NOMO-1 (cell line): ENCODE results near the gene CHCHD6.

Experiments used
- DNase-seq, 2 experiments: peaks; one replicate each; lab custom pipeline; 2025; ENCODE audit not compliant: unreplicated experiment in 2 of 2; lab: John Stamatoyannopoulos, UW

The CHCHD6 gene

DNA sequence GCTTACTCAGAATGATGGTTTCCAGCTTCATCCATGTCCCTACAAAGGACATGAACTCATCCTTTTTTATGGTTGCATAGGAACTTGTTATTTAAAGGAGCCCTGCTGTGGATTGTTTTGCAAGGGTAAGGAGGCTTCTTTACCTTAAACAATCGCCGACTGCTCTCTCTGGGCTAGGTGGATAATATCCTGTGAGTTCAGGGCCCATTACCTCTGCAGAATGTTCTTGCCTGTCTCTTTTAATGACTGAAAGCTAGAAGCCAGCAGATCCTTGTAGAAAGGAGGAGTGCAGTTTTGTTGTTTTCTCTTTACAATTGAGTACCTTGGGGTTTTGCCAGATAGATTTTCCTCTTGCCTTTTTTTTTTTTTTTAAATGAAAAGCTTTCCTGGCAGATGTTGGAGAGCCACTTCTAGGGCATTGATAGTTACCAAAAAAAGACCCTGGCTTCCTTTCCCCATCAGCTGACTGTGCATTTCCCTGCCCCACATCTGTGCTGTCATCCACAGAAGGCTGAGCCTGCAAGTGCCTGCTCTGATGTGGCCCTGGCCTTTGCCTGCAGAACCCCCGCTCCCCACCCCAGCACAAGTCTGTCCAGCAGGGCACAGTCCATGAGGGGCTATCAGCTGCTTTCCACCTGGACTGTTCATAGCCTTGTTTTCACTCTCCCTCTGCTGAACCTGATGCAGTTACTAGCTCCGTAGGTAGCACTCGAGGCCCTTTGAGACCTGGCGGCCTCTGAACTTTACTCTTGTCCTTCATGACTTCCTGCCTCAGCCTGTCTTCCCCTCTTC lies 113.1 kb downstream of the CHCHD6 start:
- no peak for DNase-seq

DNA sequence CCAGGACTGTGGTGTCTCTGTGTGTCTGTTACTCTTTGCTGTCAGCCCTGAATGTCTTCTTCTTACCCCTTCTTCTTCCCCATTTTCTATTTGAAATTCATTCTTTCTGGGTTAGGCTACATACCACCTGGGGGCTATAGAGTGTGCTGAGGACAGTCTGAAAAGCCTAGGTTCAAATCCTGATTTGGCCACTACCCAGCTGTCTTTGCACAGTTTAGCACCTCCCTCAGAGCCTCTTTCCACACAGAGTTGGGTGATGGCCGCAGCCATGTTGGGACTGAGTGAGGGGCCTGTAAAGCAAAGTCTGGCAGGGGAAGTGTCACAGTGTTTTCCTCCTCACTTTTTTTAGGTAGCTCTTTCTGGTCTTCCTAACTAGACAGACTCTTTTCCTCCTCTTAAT lies 113.7 kb downstream of the CHCHD6 start:
- DNase-seq, result no peak

DNA sequence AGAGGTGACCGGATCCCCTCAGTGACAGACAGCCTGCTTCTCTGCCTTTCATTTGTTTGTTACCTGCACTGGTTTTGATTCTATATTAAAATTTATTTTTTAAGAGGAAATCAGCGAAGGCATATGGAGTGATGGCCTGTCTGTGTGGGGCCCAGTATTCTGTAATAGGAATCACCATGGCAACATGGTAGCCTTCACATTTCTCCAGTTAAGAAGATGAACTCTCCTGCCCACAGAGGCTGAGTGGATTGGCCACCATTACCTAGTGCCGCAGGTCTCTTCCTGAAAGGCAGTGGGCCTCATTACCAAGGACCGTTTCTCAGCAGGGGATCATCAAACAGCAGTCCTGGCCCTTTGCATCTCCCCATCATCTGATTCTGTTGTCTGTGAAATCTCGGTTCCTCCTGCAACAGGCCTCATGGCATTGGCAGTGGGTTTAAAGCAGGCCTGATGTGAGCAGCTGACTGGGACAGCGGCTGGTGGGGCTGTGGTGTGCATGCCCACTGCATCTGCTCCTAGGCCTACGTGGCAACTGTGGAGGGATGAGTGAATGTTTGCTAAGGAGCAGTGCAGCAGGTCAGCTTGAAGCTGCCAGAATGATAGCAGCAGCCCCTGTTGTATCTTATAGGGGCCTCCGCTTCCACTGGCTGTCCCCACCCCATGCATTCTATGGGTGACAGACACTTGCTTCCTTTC lies 114.5 kb downstream of the CHCHD6 start:
- no peak for DNase-seq

DNA sequence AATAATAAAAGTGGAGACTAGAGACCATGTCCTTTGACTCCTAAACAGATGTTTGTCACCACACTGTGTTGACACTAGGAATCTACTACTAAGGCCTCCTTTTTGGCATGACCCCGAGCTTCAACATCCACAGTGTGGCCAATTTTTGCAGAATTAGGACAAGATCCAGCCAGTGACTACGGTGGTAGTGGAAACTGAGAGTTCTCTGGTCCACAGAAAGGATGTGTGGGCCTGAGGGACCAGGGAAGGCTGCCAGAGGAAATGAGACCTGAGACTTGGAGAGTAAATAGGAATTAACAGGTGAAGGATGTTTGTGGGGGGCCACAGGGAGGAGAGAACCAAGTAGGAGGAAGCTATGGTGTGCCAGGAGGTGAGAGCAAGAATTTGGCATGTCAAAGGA lies 122.7 kb downstream of the CHCHD6 start:
- no peak for DNase-seq

DNA sequence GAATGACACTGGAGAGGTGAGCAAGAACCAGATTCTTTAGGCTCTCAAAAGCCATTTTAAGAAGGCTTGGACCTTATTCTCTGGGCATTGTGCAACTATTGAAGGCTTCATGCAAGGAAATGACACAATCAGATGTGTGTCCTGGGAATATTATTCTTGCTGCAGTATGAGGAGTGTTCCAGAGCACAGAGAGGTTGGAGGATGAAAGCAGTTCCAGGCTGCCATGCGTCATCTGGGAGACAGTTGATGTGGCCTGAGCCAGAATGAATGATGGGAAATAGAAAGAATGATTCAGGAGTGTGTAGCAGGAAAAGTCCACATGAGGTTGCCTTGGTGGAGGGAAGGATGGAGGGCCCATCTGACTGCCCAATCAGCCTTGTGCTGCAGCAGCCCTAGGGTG lies 123.1 kb downstream of the CHCHD6 start:
- DNase-seq, result no peak

DNA sequence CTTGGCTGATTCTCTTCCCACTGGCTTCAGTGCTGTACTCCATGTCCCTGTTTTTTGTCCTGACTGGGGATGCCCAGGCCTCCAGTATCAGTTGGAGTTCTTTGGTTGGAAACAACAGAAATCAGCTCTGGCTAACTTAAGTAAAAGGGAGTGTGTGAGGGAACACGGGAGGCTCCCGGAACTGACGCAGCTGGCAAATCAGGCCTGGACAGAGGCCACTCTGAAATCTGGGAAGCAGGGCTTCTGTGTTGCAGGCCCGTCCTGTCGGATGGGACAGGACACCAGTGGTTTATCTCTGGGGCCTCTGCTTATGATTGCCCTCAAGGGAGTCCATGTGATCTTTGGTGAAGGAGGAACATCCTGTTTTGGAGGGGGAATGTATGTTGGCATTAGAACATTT lies 124.3 kb downstream of the CHCHD6 start:
- DNase-seq, result no peak

DNA sequence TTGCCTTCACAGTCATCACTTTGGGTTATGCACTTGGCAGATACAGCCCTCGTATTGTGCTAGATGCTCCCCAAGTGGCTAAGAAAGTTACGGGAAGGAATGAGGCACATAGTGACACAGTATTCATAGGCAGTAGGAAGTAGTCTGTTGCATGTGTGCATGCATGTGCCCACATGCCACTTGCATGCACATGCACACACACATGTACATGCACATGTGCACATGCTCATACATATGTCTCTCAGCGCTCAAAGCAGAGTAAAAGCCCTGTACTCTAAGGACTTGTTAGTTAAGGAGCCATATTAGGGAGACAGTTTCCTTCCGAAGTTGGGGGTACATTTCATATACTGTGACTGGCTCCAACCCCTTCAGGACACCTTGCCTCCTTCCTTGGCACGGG lies 128.9 kb downstream of the CHCHD6 start:
- no peak for DNase-seq

DNA sequence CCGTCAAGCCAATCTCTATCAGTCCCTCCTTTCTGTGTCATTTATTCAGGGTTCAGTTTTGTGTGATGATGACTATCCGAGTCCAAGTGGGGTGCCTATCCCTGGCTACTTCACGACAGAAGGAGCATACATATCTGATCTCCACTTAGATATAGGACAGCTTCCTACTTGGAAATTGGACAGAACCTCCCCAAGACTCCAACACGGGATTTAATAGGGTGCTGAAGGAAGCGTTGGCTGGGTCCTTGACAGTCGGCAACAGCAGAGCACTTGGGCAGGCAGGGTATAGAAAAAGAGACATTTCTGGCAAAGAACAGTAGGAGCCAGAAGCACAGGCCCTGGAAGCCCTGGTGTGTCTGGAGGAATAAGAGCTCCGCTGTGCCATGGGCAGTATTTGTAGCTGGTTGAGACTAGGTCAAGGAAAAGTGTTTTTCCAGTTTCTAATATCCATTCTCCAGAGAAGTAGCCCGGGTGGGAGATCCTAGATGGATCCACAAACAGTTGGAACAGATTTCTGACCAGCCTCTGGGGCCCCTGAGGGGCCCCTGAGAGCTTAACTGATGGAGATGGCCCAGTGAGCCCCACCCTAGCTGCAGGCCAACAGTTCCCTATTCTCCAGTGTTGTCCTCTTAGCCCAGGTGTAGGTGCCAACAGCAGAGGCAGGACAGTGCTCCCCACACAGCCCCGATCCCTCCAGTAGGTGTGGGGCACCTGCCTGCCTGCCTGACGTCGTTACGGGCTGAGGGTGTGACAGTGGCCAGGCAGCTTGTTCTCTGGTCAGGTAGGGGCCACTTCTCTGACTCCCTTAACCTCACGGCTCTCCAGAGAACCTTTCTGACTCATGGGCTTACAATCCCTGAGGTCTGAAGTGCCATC lies 130.8 kb downstream of the CHCHD6 start:
- DNase-seq, result no peak

DNA sequence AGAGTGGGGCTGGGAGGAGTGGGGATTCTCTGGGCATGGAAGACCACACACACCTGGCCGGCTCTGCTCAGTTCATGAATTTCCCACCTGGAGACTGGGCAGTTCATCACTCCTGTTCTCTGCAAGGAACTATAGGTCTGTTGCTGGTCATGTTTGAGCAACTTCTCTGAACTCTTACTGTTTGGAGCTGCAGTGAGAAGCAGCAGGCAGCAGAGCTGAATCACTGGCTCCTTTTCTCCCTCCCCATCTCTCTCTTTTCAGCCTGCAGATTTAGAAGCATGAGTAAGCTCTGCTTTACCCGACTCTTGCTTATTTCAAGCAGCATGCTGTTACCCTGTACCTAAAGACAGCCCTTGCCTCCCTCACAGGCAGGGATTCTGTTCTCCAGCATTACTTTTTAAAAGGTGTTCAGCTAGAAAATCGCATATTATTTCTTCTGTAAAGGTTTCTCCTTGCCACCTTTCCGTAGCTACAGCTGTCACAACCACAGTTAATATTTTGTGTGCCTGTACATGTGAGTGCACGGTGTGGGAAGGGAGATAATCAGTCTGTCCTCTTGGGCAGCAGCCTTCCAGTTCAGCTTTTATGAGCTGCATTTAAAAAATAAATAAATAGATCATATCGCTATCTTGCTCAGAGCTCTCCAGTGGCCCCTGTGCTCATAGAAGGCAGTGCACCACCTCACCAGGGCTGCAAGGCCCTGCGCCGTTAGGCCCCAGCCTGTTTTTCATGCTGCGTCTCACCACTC lies 131.6 kb downstream of the CHCHD6 start:
- DNase-seq, result no peak

DNA sequence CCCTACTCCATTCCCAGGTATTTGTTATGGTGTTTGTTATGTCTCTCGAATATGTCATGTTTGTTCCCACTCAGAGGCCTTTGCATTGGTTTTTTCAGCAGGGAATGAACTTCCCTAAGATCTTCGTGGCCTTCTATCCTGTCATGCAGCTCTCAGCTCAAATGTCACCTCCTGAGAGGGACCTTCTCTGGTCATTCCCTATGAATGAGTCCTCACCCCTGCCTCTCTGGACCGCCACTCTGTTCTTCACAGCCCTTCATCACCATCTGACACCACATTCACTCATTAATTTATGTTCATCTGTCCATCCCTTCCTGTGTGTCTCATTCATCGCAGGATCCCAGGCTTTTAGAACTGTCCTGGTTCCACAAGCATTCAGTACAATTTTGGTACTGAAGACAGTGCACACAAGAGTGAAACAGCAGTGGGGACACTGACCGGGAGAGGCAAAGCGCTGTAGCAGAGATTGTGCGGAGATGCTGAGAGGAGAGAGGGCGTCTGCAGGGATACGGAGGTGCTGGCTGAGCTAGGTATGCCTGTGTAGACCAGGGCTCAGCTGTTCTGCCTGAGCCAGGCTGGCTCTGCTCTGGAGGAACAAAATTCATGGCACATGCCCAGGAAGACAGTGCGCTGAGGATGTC lies 132.3 kb downstream of the CHCHD6 start:
- DNase-seq, result no peak

DNA sequence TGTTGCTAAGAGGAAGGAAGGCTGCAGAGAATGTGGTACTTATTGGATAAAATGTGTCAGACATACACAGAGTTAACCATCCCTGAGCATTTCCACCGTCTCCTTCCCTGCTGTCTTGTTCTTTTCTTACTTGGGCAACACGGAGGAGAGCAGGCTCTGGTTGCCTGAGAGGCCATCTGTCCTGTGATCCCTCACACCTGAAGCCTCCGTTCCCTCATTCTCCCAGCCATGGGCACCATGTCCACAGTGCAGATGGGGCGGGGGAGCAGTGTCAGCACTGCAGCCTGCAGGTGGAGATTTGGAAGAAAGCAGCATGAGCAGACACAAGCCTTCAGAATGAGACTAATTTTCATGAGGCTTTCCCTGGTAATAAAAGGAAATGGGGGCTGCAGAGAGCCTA lies 133.7 kb downstream of the CHCHD6 start:
- DNase-seq, result no peak

DNA sequence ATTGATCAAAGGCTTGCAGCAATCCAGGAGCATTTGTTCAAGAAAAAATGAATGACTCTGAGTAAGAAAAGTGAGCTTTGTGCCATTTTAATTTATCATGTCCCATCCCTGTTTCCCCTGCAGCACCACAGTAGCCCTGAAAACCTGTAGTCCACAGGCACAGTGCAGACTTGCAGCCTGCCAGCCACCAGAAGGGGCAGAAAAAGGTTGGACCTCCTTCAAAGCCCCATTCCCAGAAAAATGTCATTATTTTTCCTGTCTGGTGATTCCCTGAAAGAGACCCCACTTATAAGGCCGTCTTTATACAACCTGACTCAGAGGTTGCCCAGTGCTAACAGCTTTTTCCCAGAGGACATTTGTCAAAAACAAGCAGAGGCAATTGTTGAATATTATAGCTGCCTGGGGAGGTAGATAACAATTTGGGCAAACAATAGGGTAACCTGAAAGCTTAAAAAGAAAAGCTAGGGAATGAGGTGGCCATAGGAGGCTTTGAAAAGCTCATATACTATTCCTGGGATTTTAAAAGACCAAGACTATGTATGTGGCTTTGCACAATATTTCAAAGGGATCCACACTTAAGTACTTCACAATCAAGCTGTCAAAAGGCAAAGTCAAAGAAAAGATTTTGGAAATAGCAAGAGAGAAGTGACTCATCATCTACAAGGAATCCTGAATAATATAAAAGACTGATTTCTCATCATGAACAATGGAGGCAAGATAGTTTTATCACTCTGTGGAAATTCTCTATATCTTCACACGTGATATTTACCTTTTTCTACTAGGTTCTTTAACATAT lies 142.1 kb downstream of the CHCHD6 start:
- DNase-seq, result no peak

DNA sequence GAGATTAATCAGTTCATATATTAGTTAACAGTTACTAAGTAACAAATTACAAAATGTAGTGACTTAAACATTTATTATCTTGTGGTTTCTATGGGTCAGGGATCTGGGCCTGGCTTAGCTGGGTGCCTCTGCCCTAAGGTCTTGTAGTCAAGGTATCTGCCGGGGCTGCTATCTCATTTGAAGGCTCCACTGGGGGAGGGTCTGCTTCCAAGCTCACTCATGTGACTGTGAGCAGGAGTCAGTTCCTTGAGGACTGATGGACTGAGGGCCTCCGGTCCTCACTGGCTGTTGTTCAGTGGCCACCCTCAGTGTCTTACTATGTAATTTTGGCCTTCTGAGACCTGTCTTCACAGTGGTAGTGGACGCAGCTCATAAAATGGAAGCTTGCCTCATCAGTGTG lies 143.0 kb downstream of the CHCHD6 start:
- DNase-seq, result no peak

DNA sequence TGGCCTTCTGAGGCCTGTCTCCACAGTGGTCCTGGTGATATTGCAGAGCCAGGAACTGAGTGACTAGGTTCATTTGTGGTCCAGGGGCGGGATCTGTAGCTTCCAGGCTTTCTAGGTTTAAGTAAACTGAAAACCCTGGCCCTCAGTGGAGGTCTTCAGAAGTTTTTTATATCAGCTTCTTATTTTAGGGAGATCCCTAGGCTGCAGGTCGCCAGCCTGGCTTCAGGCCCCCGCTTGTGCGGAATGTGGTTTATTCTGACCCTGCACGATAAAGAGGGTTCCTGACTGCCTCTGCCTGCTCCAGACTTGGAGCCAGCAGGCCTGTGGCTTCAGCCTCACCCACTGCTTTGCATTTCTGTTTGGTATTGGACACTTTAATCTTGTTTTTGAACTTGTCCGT lies 145.0 kb downstream of the CHCHD6 start:
- DNase-seq, result no peak

DNA sequence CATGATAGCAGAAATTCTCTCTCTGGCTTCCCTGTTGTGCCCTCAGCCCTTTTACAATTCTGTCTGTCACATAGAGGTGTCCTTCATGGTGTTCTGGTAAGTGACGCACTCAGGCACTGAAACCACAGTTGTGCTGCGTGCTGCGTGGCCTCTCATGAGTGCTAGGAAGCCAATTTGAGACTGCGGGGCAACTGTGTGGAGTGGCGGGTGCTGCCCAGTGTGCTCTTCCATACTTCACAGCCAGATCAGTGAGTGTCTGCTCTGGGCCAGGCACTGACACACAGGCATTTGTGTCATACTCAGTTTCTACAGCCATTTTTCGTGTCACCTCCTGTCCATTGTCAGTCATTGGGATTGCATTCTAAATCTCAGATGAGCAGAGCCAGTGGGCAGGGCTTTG lies 145.7 kb downstream of the CHCHD6 start:
- no peak for DNase-seq

DNA sequence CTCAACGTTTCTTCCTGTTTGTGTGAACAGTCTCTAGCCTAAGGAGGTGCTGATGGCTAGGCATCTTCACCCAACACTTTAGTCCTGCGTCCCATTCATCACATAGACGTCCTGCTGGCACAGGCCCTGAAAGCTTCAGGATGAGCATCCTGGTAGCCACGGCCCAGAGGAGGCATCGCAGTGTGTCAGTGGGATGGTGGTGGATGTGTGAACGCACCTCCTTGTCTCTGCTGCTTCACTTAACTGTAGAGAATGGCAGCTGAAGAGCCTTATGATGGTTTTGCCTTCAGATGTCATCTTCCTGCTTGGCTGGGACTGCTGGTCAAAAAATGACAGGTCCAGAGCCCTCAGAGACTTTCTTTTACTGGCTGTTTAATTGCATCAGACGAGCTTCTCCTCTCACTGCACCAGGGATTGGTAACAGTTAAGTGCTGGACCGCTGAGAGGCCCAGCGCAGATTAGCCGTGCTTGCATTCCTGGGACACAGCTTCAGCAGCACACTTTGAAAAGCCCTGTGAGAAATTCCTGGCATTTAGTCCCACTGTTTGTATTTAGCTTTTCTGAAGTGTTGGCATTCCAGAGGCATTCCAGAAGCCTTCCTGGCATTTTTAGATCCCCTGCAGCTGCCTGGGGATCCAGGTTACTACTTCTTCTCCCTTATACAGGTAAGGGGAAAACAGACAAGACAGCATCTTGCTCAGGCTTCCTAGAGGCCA lies 146.5 kb downstream of the CHCHD6 start:
- DNase-seq, result no peak

DNA sequence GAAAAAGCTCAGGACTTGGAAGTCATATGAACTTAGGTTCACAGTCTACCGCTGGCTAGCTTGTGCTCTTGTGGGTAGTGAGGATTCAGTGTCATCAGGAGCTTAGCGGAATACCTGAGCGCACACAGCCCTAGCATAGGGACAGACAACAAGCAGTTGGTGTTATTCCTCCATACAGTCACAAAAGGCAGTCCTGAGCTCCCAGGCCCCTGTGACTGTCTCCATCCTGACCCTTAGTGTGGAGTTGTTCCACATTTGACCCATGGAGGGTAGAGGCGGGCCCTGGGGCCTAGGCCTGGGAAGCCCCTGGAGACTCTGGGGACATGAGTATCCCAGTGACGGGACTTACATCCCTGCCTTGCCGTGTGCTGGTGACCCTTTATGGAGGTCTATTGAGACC lies 147.3 kb downstream of the CHCHD6 start:
- no peak for DNase-seq

DNA sequence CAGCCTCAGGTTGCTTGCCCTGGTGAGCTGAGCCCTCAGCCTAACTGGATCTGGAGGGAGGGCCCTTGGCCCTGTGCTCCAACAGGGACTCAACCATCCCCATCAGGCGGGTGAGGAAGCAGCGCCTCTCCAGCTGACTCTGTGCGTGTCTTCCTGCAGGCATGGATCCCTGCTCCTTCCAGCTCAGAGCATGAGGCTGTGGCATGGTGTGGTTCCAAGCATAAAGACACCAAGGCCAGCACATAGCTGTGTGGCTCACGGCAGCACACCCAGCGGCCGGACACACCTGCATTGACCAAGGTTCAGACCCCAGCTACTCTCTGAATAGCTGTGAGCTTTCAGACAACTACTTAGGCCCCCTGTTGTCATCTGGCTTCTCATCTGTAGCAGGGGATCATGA lies 147.9 kb downstream of the CHCHD6 start:
- no peak for DNase-seq

DNA sequence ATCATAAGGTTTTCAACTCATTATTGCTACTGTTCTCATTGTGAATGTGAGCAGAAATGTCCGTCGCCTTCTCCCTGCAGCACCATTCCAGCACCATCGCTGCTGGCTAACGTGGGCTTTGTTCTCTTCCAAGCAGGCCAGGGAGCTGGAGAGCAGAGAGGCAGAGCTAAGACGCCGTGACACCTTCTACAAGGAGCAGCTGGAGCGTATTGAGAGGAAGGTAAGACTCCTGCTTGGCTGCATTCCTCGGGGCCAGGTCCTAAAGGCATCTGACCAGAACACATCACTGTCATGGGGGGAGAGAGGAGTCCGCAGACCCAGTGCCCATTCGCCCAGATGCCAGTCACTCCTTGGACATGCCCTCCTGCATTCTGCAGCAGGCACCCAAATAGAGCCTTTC lies 148.5 kb downstream of the CHCHD6 start:
- no peak for DNase-seq
